Medulla oblongata (tissue), 1 donor: ENCODE results near the gene OTOP1.
"Not testable (repeated sequence)": the region's sequence is repeated elsewhere in the genome, so short reads cannot be mapped to it uniquely, and the experiment has no call there.

Source experiments
- DNase-seq: peaks from one replicate; pipeline ENCODE4 v3.0.0-alpha.2; 2015; ENCODE audit errors: extremely low spot score

The OTOP1 gene

GRCh38 chr4:4226606-4227438 is at the start of gene OTOP1:
TSS of gene OTOP1 (minus strand) at chr4:4226929. CDS start at chr4:4226864, 65 bp downstream.
- no peak for DNase-seq

GRCh38 chr4:4274226-4274625 is 47.5 kb upstream of the OTOP1 start:
- no peak for DNase-seq

- DNase-seq: no peak
Measured at GRCh38 chr4:4271912-4272311, 45.2 kb upstream of the OTOP1 start.

GRCh38 chr4:4270529-4270928 is 43.8 kb upstream of the OTOP1 start:
- DNase-seq: no peak

GRCh38 chr4:4269856-4270255 is 43.1 kb upstream of the OTOP1 start:
- DNase-seq: no peak

- no peak for DNase-seq
Measured at GRCh38 chr4:4269331-4269731, 42.6 kb upstream of the OTOP1 start.

GRCh38 chr4:4268776-4269175 is 42.0 kb upstream of the OTOP1 start:
- peak; percentile 31 for DNase-seq

- peak; percentile 19 for DNase-seq
Measured at GRCh38 chr4:4267981-4268380, 41.3 kb upstream of the OTOP1 start.

- peak; percentile 11 for DNase-seq
Measured at GRCh38 chr4:4260185-4260751, 33.5 kb upstream of the OTOP1 start.

- no peak for DNase-seq
Measured at GRCh38 chr4:4259484-4260100, 32.9 kb upstream of the OTOP1 start.

GRCh38 chr4:4257705-4258104 is 31.0 kb upstream of the OTOP1 start:
- DNase-seq: not testable (repeated sequence)

- no peak for DNase-seq
Measured at GRCh38 chr4:4256799-4257198, 30.1 kb upstream of the OTOP1 start.

GRCh38 chr4:4254666-4255065 is 27.9 kb upstream of the OTOP1 start:
- DNase-seq: peak; percentile 87

- DNase-seq: peak; percentile 15
Measured at GRCh38 chr4:4254199-4254598, 27.5 kb upstream of the OTOP1 start.

- DNase-seq: no peak
Measured at GRCh38 chr4:4249866-4250265, 23.1 kb upstream of the OTOP1 start.

- DNase-seq: not testable (repeated sequence)
Measured at GRCh38 chr4:4249342-4249741, 22.6 kb upstream of the OTOP1 start.

- no peak for DNase-seq
Measured at GRCh38 chr4:4248885-4249203, 22.1 kb upstream of the OTOP1 start.

- peak; percentile 96 for DNase-seq
Measured at GRCh38 chr4:4248029-4248884, 21.5 kb upstream of the OTOP1 start, which contains the start of gene TMEM128. TSS of gene TMEM128 (minus strand) at chr4:4248223. CDS start at chr4:4248202, 21 bp downstream.

- no peak for DNase-seq
Measured at GRCh38 chr4:4247696-4248028, 20.9 kb upstream of the OTOP1 start.

GRCh38 chr4:4245172-4245571 is 18.4 kb upstream of the OTOP1 start:
- no peak for DNase-seq

GRCh38 chr4:4239551-4239950 is 12.8 kb upstream of the OTOP1 start:
- DNase-seq: not testable (repeated sequence)

- no peak for DNase-seq
Measured at GRCh38 chr4:4233610-4234009, 6.9 kb upstream of the OTOP1 start.
